SK-N-MC (cell line): ENCODE measurements around the gene GNL3.

Source experiments
- EZH2 ChIP-seq: fragments of 200-600 bp; sonication (generic); IDR thresholded peaks from one replicate; pipeline ENCODE4 v1.6.1; 2017; ENCODE audit warnings: antibody characterized with exemption
- POLR2AphosphoS5 ChIP-seq: IDR thresholded peaks from 2 replicates; pipeline ENCODE4 v1.6.1; 2012; ENCODE audit warnings: mild to moderate bottlenecking, low read depth, low read length, borderline replicate concordance

DNA sequence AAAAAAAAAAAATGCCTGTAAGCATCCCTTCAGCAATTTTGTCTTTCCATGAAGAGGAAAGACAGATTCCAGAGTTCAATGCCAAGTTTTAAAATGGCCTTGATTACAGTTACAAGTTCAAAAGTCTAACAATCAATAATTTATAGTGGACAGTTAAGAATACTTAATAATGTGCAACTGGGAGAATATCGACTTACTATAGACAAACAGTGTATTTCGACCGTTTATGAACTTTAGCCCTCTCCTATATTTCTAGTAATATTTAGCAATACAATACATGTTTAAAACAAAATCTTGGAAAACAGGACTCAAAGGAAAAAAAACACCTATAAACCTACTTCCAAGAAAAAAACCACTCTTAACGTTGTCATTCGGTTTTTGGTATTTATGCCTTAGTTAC, 1.6 kb upstream of the GNL3 start:
- TF ChIP-seq POLR2AphosphoS5 (no peak), EZH2 (no peak)
